NK-92 (cell line): ENCODE measurements around the gene IL11RA.
A peak's percentile ranks its signal among the peaks of the same experiment; 100 is the strongest.
"Not testable (repeated sequence)": the region's sequence is repeated elsewhere in the genome, so short reads cannot be mapped to it uniquely, and the experiment has no call there.

ENCODE experiments used
- DNase-seq: peaks from one replicate; lab custom pipeline; 2025; ENCODE audit not compliant: unreplicated experiment; lab: John Stamatoyannopoulos, UW

Gene IL11RA

DNA sequence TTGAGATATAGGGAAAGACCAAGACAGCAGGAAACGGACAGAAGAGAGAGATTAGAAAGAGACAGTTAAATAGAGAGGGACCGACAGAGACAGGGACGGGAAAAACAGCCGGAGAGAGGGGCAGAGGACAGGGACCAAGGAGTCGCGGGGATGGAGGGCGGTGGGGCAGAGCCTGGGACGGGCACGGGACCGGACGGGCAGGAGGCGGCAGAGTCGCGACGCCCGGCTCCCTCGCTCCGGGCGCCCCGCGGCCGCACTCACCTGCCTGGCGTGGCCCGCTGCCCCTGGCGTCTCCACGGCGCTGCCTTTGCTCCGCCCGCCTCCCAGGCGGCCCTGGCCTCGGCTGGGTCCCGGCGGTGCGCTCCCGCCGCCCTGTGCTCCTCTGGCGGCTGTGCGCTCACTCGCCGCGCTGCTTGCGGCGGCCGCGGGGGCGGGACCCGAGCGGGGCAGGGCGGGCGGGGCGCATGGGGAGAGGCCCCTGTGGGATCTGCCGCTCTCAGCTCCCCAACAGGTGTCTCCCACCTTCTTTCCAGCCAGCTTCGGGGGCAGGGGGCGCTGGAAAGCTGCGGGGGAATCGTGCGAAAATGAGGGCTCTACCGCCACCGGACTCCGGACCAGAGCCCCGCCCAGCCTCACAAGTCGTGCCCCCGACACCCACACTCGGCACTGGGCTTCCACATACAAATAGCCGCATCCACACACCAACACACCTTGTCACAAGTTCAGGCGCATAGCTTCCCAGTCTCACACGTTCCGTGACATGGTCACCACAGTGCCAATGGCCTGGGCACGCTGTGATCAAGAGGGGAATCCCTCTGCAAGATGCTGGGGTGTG is 23.1 kb upstream of the IL11RA start, which contains the start of gene ARID3C:
Gene ARID3C (minus strand): TSS at position 411 of the 835 bp plus-strand sequence. CDS start 1,052 bp downstream, outside the sequence.
- DNase-seq, result no peak

DNA sequence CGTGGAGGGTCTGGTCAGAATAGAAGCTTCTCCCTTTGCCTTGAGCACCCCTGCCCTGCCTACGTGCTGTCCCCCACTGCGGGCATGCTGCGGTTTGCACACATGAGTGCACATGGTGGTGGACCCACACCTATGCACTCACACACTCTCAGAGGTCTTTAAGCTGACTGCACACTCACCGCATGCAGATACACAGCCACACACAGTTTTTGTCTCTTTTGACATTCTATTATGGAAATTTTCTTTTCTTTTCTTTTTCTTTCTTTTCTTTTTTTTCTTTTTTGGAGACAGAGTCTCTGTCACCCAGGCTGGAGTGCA is 22.5 kb upstream of the IL11RA start:
- DNase-seq, result no peak

GRCh38 chr9:34630402-34631154 is 21.4 kb upstream of the IL11RA start:
- no peak for DNase-seq

DNA sequence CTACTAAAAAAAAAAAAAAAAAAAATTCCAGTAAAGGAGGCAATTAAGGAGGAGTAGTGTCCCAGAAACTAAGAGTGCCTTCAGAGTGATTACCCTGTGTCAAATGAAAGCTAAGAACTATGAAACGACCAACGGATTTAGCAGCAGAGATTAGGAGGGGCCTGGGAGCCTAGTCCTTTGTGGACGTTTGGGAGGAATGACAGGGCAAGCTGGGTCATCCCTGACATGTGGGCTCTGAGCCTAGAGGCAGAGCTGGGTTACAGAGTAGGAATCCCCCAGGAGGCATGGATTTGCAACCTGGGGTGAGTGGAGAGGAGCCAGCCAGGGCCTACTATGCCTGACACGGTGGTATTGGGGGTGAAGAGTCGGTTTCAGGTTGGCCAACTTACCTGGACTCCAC is 18.8 kb upstream of the IL11RA start:
- no peak for DNase-seq

DNA sequence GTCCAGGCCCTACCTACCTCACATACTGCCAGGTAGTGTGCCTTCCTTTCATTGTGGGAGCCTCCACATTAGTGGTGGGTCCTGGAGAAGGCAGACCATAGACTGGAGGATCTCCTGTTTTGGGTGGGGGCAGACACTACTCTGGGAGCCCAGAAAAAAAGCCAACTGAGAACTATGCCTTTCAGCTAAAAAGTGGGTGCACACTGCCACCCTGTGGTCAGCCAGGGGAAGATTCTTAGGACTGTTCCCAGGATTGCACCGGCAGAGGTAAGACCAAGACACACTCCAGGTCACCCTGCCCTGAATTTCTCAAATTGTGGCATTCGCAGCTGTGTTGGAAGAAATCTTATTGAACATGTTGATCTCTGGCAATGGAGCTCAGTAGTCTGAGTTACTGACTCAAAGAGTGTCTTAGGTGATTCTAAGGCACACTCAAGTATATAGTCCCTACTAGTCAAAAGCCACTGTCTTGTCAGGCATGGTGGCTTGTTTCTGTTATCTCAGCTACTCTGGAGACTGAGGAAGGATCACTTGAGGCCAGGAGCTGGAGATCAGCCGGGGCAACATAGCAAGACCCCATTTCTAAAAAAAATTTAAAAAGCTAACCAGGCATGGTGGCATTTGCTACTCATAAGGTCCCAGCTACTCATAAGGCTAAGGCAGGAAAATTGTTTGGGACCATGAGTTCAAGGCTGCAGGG is 18.0 kb upstream of the IL11RA start:
- no peak for DNase-seq

DNA sequence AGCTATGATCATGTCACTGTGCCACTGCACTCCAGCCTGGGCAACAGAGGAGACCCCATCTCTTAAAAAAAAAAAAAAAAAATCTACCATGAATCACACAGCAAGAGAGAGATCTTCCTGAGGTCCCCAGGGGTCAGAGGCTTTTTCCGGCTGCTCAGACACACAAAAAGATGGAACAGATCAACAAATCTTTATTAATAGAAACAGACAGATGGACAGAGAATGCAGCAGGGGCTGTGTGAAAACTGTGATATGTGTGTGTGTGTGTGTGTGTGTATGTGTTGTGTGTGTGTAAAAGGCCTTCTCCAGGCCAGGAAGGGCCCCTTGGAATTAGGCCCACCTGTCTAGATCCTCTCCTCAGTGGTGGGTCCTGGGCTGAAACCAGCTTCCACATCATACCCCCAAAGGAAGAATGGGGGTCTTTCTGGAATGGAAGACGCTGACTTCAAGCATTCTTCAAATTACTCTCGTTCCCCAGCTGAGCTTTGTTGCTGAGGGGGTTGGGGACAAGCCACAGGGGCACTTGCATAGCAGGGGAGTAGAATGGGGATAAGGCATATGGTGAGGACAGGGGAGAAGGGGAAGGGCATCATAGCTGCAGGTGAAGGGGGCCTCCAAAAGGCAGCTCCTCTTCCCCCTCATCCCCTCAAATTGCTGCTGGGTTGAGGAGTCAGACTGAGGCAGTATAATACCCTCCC is 17.3 kb upstream of the IL11RA start:
- no peak for DNase-seq

GRCh38 chr9:34635556-34635955 is 16.4 kb upstream of the IL11RA start:
- no peak for DNase-seq

DNA sequence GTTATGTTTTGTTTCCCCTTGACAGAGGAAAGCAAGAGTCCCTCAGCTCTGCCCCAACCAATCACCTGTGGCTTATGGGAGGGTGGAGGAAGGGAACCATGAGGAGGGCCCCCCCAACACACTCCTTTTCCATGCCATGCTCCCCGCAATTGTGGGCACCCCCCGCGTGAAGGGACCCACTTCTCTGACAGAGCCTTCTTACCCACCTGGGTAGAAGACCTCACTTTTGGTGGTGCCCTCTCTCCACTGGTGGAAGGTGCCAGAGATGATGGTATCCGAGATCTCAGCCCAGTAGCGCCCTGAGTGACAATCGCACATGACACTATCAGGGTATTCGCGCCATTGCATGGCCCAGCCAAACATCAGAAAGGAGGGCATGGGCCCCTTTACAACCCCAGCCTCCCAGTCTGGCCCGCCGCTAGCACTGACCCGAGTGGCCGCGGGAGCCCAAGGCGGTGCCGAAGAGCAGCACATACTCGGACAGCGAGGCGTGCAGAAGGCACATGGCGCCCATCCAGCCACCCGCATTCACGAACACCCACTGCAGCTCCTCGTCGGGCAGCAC is 15.1 kb upstream of the IL11RA start:
- no peak for DNase-seq

DNA sequence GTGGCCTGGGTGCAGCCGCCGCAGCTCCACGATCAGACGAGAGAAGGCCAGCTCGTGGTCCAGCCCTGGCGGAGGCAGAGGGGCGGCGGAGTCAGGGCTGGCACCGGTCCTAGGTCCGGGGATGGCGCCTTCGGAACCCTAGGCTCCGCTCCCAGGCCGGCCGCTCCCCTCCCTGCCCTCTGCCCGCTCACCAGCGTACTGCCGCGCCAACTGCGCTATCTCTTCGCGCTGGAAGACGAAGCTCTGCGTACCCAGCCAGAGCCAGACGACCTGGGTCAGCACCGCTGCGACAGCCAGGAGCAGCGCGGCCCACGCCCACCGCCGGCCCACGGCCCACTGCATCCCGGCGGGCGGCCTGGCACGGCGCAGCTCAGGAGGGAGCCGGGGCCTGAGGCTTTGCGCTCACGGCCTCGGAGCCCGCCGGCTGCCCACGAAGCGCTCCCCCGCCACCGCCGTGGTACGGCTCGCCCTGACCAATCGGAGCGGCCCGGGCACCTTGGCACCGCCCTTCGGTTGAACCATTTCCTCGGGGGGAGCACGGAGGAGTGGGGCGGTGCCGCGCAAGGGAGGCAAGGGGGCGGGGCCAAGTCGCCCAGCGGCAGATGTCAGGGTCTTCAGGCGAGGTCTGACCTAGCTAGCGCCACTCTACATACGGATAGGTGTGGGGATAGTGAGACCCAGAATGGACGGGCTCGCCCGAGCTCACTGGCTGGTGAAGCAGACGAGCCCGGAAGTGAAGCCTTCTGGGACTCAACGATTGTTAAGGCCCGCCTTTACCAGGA is 14.4 kb upstream of the IL11RA start, which contains the start of gene SIGMAR1:
Gene SIGMAR1 (minus strand): TSS at position 432 of the 782 bp plus-strand sequence. CDS start 90 bp downstream, at position 342.
- peak; percentile 10 for DNase-seq

DNA sequence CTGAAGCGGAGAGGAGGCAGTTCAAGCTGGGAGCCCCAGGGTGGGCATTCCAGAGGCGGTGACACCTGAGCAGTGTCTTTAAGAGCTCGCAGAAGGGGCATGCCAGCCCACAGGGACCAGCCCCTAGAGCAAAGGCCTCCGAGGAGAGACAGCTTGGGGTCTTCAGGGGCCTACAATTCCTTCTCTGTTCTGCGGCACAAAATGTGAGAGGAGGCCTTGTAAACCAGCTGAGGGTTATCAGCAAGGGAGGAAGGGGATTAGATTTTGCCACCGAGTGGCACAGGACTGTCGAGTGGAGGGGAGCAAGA is 13.9 kb upstream of the IL11RA start:
- no peak for DNase-seq

- not testable (repeated sequence) for DNase-seq
Observed at GRCh38 chr9:34639322-34639721, 12.7 kb upstream of the IL11RA start.

DNA sequence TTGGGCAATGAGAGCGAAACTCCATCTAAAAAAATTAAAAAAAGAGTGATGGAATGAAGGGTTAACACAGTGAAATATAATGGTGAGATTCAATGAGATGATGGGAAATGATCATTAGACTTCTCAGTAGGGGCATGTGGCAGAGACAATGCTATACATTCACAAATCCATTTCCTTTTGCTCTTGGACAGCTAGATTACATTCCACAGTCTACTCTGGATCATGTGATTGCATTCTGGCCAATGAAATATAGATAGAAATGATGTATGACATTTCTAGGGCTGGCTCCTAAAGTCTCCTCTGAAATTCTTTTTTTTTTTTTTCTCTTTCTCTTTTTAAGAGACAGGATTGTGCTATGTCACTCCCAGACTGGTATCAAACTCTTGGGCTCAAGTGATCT is 9.3 kb upstream of the IL11RA start:
- DNase-seq, result no peak

- no peak for DNase-seq
Observed at GRCh38 chr9:34644766-34645314, 7.1 kb upstream of the IL11RA start.

GRCh38 chr9:34646211-34647083 is 5.5 kb upstream of the IL11RA start, which contains the start of gene GALT:
Gene GALT (plus strand): TSS chr9:34646675. CDS start chr9:34646705, 30 bp downstream.
- DNase-seq, result peak; percentile 91

DNA sequence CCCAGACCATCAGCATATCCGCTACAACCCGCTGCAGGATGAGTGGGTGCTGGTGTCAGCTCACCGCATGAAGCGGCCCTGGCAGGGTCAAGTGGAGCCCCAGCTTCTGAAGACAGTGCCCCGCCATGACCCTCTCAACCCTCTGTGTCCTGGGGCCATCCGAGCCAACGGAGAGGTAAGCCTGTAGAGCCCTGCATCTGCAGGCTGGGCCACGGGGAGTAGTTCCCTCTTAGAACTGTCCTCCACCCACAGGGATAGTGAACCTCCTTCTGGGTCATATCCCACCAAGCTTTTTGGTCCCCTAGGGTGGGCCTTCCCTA is 4.9 kb upstream of the IL11RA start:
- DNase-seq, result no peak

- no peak for DNase-seq
Observed at GRCh38 chr9:34647651-34648050, 4.3 kb upstream of the IL11RA start.

DNA sequence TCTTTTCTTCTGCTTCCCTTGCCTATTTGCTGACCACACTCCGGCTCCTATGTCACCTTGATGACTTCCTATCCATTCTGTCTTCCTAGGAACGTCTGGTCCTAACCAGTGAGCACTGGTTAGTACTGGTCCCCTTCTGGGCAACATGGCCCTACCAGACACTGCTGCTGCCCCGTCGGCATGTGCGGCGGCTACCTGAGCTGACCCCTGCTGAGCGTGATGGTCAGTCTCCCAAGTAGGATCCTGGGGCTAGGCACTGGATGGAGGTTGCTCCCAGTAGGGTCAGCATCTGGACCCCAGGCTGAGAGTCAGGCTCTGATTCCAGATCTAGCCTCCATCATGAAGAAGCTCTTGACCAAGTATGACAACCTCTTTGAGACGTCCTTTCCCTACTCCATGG is 3.3 kb upstream of the IL11RA start:
- no peak for DNase-seq

- no peak for DNase-seq
Observed at GRCh38 chr9:34650816-34651215, 1.2 kb upstream of the IL11RA start.

DNA sequence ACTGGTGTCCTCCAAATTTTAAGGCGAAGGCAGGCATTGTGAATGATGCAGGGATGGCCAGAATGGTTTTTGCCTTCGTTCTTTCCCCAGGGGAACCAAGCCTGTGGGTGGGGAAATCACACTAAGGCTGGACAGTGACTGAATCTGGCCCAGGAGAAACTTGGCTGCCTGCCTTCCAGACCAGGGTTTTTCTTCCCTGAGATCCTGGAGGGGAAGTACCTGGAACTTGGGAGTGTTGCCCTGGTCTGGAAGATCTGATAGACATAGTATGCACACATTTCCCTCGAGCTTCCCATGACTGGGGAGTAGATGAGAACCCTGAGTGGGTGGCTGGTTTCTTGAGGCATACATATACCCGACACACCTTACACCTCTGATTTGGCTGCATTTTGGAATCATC is 664 bp upstream of the IL11RA start:
- no peak for DNase-seq
